GM21447 (cell line): ENCODE measurements around the gene ANKRD65.
"Not testable (repeated sequence)": the region's sequence is repeated elsewhere in the genome, so short reads cannot be mapped to it uniquely, and the experiment has no call there.

ENCODE experiments used
- ATAC-seq: cut with Tn5 transposase; IDR thresholded peaks from one replicate; pipeline ENCODE4 v1.9.1; 2021; ENCODE audit not compliant: unreplicated experiment

The ANKRD65 gene

GRCh38 chr1:1421147-1421906, at the start of gene ANKRD65:
ANKRD65 (minus strand) TSS chr1:1421276; CDS start chr1:1421005, 271 bp downstream.
- ATAC-seq, result no peak

GRCh38 chr1:1468196-1468985, 47.3 kb upstream of the ANKRD65 start:
- not testable (repeated sequence) for ATAC-seq

- no peak for ATAC-seq
Observed at GRCh38 chr1:1463312-1463711, 42.2 kb upstream of the ANKRD65 start.

GRCh38 chr1:1462318-1462966, 41.4 kb upstream of the ANKRD65 start:
- no peak for ATAC-seq

GRCh38 chr1:1461721-1462317, 40.7 kb upstream of the ANKRD65 start:
- no peak for ATAC-seq

- no peak for ATAC-seq
Observed at GRCh38 chr1:1460540-1461130, 39.6 kb upstream of the ANKRD65 start.

- not testable (repeated sequence) for ATAC-seq
Observed at GRCh38 chr1:1459711-1460110, 38.6 kb upstream of the ANKRD65 start.

GRCh38 chr1:1459156-1459555, 38.1 kb upstream of the ANKRD65 start:
- ATAC-seq, result not testable (repeated sequence)

- ATAC-seq, result not testable (repeated sequence)
Observed at GRCh38 chr1:1456683-1457255, 35.7 kb upstream of the ANKRD65 start.

GRCh38 chr1:1455934-1456333, 34.9 kb upstream of the ANKRD65 start:
- not testable (repeated sequence) for ATAC-seq

GRCh38 chr1:1455366-1455884, 34.3 kb upstream of the ANKRD65 start:
- no peak for ATAC-seq

GRCh38 chr1:1454286-1455056, 33.4 kb upstream of the ANKRD65 start:
- ATAC-seq, result not testable (repeated sequence)

- ATAC-seq, result no peak
Observed at GRCh38 chr1:1452882-1453281, 31.8 kb upstream of the ANKRD65 start.

- not testable (repeated sequence) for ATAC-seq
Observed at GRCh38 chr1:1452365-1452739, 31.3 kb upstream of the ANKRD65 start.

- ATAC-seq, result no peak
Observed at GRCh38 chr1:1451696-1452364, 30.8 kb upstream of the ANKRD65 start.

GRCh38 chr1:1450616-1451015, 29.5 kb upstream of the ANKRD65 start:
- not testable (repeated sequence) for ATAC-seq

GRCh38 chr1:1449099-1449739, 28.1 kb upstream of the ANKRD65 start, which contains the start of gene ATAD3C:
ATAD3C (plus strand) TSS chr1:1449689; CDS start chr1:1450684, 995 bp downstream.
- ATAC-seq, result no peak

- ATAC-seq, result not testable (repeated sequence)
Observed at GRCh38 chr1:1446631-1447030, 25.6 kb upstream of the ANKRD65 start.
